H1 (cell line): ENCODE results near the gene ASF1B. TPM values are rescaled to one million over a fixed set of nuclear protein-coding genes. Genes with fewer than 3 reads are reported as not detected.
A peak's percentile ranks its signal among the peaks of the same experiment; 100 is the strongest.

ENCODE experiments used
- ASH2L ChIP-seq: fragments of 200-600, 300-600 bp; sonication (generic); IDR thresholded peaks from one replicate; pipeline ENCODE4 v1.7.1; 2017; ENCODE audit warnings: low read length
- CBX5 ChIP-seq: fragments of 300-800, 300-1000 bp; sonication (generic); IDR thresholded peaks from 2 replicates; pipeline ENCODE4 v1.7.1; 2016; ENCODE audit warnings: antibody characterized with exemption, low read length, low read depth
- HDAC6 ChIP-seq: IDR thresholded peaks from one replicate; pipeline ENCODE4 v1.7.1; 2012; ENCODE audit warnings: low read depth, mild to moderate bottlenecking, inconsistent platforms, low read length, moderate library complexity
- RBBP5 ChIP-seq: IDR thresholded peaks from 2 replicates; pipeline ENCODE4 v1.7.1; 2012; ENCODE audit warnings: low read depth, mild to moderate bottlenecking, inconsistent platforms, low read length, moderate library complexity, borderline replicate concordance
- TBP ChIP-seq: IDR thresholded peaks from 2 replicates; pipeline ENCODE4 v1.6.1; 2011; ENCODE audit warnings: low read depth, low read length, improper control_type of control experiment
- polyA plus RNA-seq, 7 experiments: library from polyadenylated mRNA; depleted of rRNA in 3 of 7; stranded (reverse) in 5 of 7; unstranded in 2 of 7; fragments of >200 nt in 5 of 7; fragments of 200-250 nt in 2 of 7; gene quantifications; 1 replicate in 5 of 7; 2 replicates in 1 of 7; 4 replicates in 1 of 7; pipeline versions ENCODE4 v1.2.1 to v1.2.3, GENCODE V29; 2011 to 2013; ENCODE audit warnings: missing spikeins in 2 of 7, mixed read lengths in 2 of 7
- total RNA-seq: library from RNA; stranded (reverse); fragmentation: NEBNext Ultra II Directional; extraction: Animal tissue kit (Norgen Biotek cat#: 25700); gene quantifications from 2 replicates; pipeline ENCODE4 v1.2.1, GENCODE V29; 2021
- TF ChIP-seq, protein P1 (sequence below): fragments of 300-600 bp; sonication (generic); IDR thresholded peaks from 2 replicates; pipeline ENCODE4 v1.7.1; 2012; ENCODE audit warnings: low read length, moderate library complexity, mild to moderate bottlenecking, inconsistent platforms; ENCODE audit not compliant: insufficient replicate concordance
- TF ChIP-seq, protein P2 (sequence below), 3 experiments: IDR thresholded peaks; 1 replicate in 2 of 3; 2 replicates in 1 of 3; pipeline versions ENCODE4 v1.5.1 to v1.6.1; 2011; ENCODE audit warnings: low read length in 3 of 3, mild to moderate bottlenecking in 3 of 3, inconsistent platforms in 2 of 3, low read depth in 1 of 3, moderate library complexity in 1 of 3; ENCODE audit not compliant: insufficient read depth in 1 of 3; ENCODE audit errors: control extremely low read depth in 1 of 3

Gene ASF1B
- total and polyA plus RNA-seq, 2 of the 8 experiments (the other 6 are each of a cell fraction or from before 2014, with no cell fraction given), result 32.6 to 59.2 TPM

GRCh38 chr19:14080887-14081796 is 55.2 kb downstream of the ASF1B start (continued):
- TF ChIP-seq, protein P1, sequence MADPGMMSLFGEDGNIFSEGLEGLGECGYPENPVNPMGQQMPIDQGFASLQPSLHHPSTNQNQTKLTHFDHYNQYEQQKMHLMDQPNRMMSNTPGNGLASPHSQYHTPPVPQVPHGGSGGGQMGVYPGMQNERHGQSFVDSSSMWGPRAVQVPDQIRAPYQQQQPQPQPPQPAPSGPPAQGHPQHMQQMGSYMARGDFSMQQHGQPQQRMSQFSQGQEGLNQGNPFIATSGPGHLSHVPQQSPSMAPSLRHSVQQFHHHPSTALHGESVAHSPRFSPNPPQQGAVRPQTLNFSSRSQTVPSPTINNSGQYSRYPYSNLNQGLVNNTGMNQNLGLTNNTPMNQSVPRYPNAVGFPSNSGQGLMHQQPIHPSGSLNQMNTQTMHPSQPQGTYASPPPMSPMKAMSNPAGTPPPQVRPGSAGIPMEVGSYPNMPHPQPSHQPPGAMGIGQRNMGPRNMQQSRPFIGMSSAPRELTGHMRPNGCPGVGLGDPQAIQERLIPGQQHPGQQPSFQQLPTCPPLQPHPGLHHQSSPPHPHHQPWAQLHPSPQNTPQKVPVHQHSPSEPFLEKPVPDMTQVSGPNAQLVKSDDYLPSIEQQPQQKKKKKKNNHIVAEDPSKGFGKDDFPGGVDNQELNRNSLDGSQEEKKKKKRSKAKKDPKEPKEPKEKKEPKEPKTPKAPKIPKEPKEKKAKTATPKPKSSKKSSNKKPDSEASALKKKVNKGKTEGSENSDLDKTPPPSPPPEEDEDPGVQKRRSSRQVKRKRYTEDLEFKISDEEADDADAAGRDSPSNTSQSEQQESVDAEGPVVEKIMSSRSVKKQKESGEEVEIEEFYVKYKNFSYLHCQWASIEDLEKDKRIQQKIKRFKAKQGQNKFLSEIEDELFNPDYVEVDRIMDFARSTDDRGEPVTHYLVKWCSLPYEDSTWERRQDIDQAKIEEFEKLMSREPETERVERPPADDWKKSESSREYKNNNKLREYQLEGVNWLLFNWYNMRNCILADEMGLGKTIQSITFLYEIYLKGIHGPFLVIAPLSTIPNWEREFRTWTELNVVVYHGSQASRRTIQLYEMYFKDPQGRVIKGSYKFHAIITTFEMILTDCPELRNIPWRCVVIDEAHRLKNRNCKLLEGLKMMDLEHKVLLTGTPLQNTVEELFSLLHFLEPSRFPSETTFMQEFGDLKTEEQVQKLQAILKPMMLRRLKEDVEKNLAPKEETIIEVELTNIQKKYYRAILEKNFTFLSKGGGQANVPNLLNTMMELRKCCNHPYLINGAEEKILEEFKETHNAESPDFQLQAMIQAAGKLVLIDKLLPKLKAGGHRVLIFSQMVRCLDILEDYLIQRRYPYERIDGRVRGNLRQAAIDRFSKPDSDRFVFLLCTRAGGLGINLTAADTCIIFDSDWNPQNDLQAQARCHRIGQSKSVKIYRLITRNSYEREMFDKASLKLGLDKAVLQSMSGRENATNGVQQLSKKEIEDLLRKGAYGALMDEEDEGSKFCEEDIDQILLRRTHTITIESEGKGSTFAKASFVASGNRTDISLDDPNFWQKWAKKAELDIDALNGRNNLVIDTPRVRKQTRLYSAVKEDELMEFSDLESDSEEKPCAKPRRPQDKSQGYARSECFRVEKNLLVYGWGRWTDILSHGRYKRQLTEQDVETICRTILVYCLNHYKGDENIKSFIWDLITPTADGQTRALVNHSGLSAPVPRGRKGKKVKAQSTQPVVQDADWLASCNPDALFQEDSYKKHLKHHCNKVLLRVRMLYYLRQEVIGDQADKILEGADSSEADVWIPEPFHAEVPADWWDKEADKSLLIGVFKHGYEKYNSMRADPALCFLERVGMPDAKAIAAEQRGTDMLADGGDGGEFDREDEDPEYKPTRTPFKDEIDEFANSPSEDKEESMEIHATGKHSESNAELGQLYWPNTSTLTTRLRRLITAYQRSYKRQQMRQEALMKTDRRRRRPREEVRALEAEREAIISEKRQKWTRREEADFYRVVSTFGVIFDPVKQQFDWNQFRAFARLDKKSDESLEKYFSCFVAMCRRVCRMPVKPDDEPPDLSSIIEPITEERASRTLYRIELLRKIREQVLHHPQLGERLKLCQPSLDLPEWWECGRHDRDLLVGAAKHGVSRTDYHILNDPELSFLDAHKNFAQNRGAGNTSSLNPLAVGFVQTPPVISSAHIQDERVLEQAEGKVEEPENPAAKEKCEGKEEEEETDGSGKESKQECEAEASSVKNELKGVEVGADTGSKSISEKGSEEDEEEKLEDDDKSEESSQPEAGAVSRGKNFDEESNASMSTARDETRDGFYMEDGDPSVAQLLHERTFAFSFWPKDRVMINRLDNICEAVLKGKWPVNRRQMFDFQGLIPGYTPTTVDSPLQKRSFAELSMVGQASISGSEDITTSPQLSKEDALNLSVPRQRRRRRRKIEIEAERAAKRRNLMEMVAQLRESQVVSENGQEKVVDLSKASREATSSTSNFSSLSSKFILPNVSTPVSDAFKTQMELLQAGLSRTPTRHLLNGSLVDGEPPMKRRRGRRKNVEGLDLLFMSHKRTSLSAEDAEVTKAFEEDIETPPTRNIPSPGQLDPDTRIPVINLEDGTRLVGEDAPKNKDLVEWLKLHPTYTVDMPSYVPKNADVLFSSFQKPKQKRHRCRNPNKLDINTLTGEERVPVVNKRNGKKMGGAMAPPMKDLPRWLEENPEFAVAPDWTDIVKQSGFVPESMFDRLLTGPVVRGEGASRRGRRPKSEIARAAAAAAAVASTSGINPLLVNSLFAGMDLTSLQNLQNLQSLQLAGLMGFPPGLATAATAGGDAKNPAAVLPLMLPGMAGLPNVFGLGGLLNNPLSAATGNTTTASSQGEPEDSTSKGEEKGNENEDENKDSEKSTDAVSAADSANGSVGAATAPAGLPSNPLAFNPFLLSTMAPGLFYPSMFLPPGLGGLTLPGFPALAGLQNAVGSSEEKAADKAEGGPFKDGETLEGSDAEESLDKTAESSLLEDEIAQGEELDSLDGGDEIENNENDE, result no peak
- TF ChIP-seq RBBP5 (no peak), ASH2L (no peak), HDAC6 (no peak), CBX5 (no peak), TBP (peak; percentile 33; the same call in 1 of the 2 replicates)
- TF ChIP-seq, protein P2, sequence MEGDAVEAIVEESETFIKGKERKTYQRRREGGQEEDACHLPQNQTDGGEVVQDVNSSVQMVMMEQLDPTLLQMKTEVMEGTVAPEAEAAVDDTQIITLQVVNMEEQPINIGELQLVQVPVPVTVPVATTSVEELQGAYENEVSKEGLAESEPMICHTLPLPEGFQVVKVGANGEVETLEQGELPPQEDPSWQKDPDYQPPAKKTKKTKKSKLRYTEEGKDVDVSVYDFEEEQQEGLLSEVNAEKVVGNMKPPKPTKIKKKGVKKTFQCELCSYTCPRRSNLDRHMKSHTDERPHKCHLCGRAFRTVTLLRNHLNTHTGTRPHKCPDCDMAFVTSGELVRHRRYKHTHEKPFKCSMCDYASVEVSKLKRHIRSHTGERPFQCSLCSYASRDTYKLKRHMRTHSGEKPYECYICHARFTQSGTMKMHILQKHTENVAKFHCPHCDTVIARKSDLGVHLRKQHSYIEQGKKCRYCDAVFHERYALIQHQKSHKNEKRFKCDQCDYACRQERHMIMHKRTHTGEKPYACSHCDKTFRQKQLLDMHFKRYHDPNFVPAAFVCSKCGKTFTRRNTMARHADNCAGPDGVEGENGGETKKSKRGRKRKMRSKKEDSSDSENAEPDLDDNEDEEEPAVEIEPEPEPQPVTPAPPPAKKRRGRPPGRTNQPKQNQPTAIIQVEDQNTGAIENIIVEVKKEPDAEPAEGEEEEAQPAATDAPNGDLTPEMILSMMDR (IDR thresholded peaks at IDR 0.05; ENCODE audit: control extremely low read depth in 1 of 3, insufficient read depth in 1 of 3, low read depth in 1 of 3, low read length in 3 of 3), result no peak
